OCI-LY1 (cell line): ENCODE measurements around the gene CD96.

Source experiments
- H2AFZ ChIP-seq: fragments of 200-600 bp; sonication (generic), shearing (Covaris generic); 2 replicates; pipeline ENCODE4 v1.6.0; 2014; ENCODE audit warnings: antibody characterized with exemption, mild to moderate bottlenecking, low read length
- H3F3A ChIP-seq: fragments of 200-600 bp; sonication (generic), shearing (Covaris generic); 2 replicates; pipeline ENCODE4 v1.6.0; 2014; ENCODE audit warnings: mild to moderate bottlenecking, antibody characterized with exemption, low read length, moderate library complexity; ENCODE audit not compliant: insufficient read depth
- H3K27ac ChIP-seq: fragments of 200-600 bp; sonication (generic); 2 replicates; pipeline ENCODE4 v1.5.1; 2014; ENCODE audit warnings: low read length, mixed run types, mild to moderate bottlenecking, low read depth; ENCODE audit not compliant: poor library complexity, severe bottlenecking
- H3K27me3 ChIP-seq: fragments of 200-600 bp; sonication (generic); 2 replicates; pipeline ENCODE4 v1.6.0; 2014; ENCODE audit warnings: antibody characterized with exemption, mild to moderate bottlenecking, low read length, moderate library complexity; ENCODE audit not compliant: insufficient read depth
- H3K36me3 ChIP-seq: fragments of 200-600 bp; sonication (generic); 2 replicates; pipeline ENCODE4 v1.6.1; 2014; ENCODE audit warnings: mild to moderate bottlenecking, antibody characterized with exemption, low read length, moderate library complexity, mixed read lengths; ENCODE audit not compliant: insufficient read depth
- H3K4me1 ChIP-seq: fragments of 200-600 bp; sonication (generic); 2 replicates; pipeline ENCODE4 v1.5.1; 2014; ENCODE audit warnings: mild to moderate bottlenecking, low read length, moderate library complexity; ENCODE audit not compliant: insufficient read depth, severe bottlenecking
- H3K4me2 ChIP-seq: fragments of 200-600 bp; sonication (generic), shearing (Covaris generic); 2 replicates; pipeline ENCODE4 v1.6.1; 2014; ENCODE audit warnings: low read length
- H3K4me3 ChIP-seq: fragments of 200-600 bp; sonication (generic); 2 replicates; pipeline ENCODE4 v1.5.1; 2014; ENCODE audit warnings: low read length, low read depth, mild to moderate bottlenecking, mixed read lengths; ENCODE audit not compliant: poor library complexity, severe bottlenecking
- H3K79me2 ChIP-seq: fragments of 200-600 bp; shearing (Covaris generic); 2 replicates; pipeline ENCODE4 v1.6.1; 2016; ENCODE audit warnings: mixed run types, low read length, mixed read lengths; ENCODE audit not compliant: insufficient read depth
- H3K9ac ChIP-seq: fragments of 200-600 bp; sonication (generic), shearing (Covaris generic); 2 replicates; pipeline ENCODE4 v1.6.1; 2014; ENCODE audit warnings: mild to moderate bottlenecking, low read length, mixed read lengths
- H3K9me2 ChIP-seq: fragments of 200-600 bp; sonication (generic), shearing (Covaris generic); 2 replicates; pipeline ENCODE4 v1.6.1; 2014; ENCODE audit warnings: low read depth, mild to moderate bottlenecking, low read length, mixed read lengths
- H3K9me3 ChIP-seq: fragments of 200-600 bp; shearing (Covaris generic); 2 replicates; pipeline ENCODE4 v1.6.1; 2014; ENCODE audit warnings: low read length, mixed read lengths
- H4K20me1 ChIP-seq: fragments of 200-600 bp; sonication (generic), shearing (Covaris generic); 2 replicates; pipeline ENCODE4 v1.6.0; 2016; ENCODE audit warnings: mild to moderate bottlenecking, low read length; ENCODE audit not compliant: insufficient read depth
- CTCF ChIP-seq: fragments of 200-600 bp; sonication (generic), shearing (Covaris generic); IDR thresholded peaks from 2 replicates; pipeline ENCODE4 v1.5.1; 2017; ENCODE audit warnings: mild to moderate bottlenecking, antibody characterized with exemption, low read length, moderate library complexity, mixed read lengths
- EZH2 ChIP-seq: fragments of 200-600 bp; sonication (generic), shearing (Covaris generic); IDR thresholded peaks from 2 replicates; pipeline ENCODE4 v1.8.0; 2017; ENCODE audit warnings: borderline replicate concordance, mixed run types, mild to moderate bottlenecking, antibody characterized with exemption, low read length, moderate library complexity, mixed read lengths

The CD96 gene

GRCh38 chr3:111571282-111571681 lies 29.3 kb downstream of the CD96 start:
- Histone ChIP-seq H3K9me3 (no peaks in the 10 kb centered on the region), H3K4me3 (no peak overlapping the region), H3K36me3 (no peaks in the 10 kb centered on the region), H3K4me2 (no peak overlapping the region), H4K20me1 (no peaks in the 10 kb centered on the region), H2AFZ (no peak overlapping the region), H3F3A (no peaks in the 10 kb centered on the region), H3K27me3 (no peaks in the 10 kb centered on the region), H3K79me2 (no peaks in the 10 kb centered on the region), H3K4me1 (no peaks in the 10 kb centered on the region), H3K9ac (no peak overlapping the region), H3K9me2 (no peaks in the 10 kb centered on the region), H3K27ac (no peak overlapping the region)
- no peak for TF ChIP-seq EZH2
- no peak for TF ChIP-seq CTCF

- Histone ChIP-seq H3K4me3 (no peak overlapping the region), H3F3A (no peaks in the 10 kb centered on the region), H3K79me2 (no peaks in the 10 kb centered on the region)
These were observed 30.0 kb downstream of the CD96 start for GRCh38 chr3:111571907-111572460.

GRCh38 chr3:111577113-111577512 lies 35.1 kb downstream of the CD96 start:
- Histone ChIP-seq H3K4me2 (no peak overlapping the region), H3K36me3 (no peaks in the 10 kb centered on the region), H3K27ac (no peak overlapping the region), H3K4me1 (peaks cover 10% of the 10 kb centered on the region), H3K9me2 (no peaks in the 10 kb centered on the region), H3F3A (no peaks in the 10 kb centered on the region), H3K9me3 (no peaks in the 10 kb centered on the region), H3K27me3 (no peaks in the 10 kb centered on the region), H3K79me2 (no peaks in the 10 kb centered on the region), H4K20me1 (no peaks in the 10 kb centered on the region), H2AFZ (no peak overlapping the region), H3K4me3 (no peak overlapping the region), H3K9ac (no peak overlapping the region)
- TF ChIP-seq EZH2 (no peak), CTCF (no peak)

More at GRCh38 chr3:111571907-111572460, 30.0 kb downstream of the CD96 start:
- H3K9me2 ChIP-seq: no peaks in the 10 kb centered on the region
- H3K9ac ChIP-seq: no peak overlapping the region
- TF ChIP-seq EZH2 (no peak), CTCF (no peak)
- no peaks in the 10 kb centered on the region for H3K36me3 ChIP-seq
- no peaks in the 10 kb centered on the region for H3K4me1 ChIP-seq
- no peaks in the 10 kb centered on the region for H3K9me3 ChIP-seq
- H3K27me3 ChIP-seq: no peaks in the 10 kb centered on the region
- no peak overlapping the region for H3K4me2 ChIP-seq
- H4K20me1 ChIP-seq: no peaks in the 10 kb centered on the region
- no peak overlapping the region for H2AFZ ChIP-seq
- H3K27ac ChIP-seq: no peak overlapping the region
